ENCODE data around the gene SAMD10. TPM values are rescaled to one million over a fixed set of nuclear protein-coding genes. Genes with fewer than 3 reads are reported as not detected.

The SAMD10 gene
- total RNA-seq, 2 experiments from 2014 or later = 16.2 to 18.8 TPM

- Mint-ChIP-seq H3K4me1 (peaks cover 23% of the 10 kb centered on the region), H3K27me3 (no peaks in the 10 kb centered on the region), H3K4me3 (no peak overlapping the region), H3K27ac (no peak overlapping the region), H3K9me3 (no peaks in the 10 kb centered on the region), H3K36me3 (peaks cover 2% of the 10 kb centered on the region)
- no peak for DNase-seq
- POLR2A ChIA-PET = no interaction called here
- no peak for ATAC-seq (ENCODE audit: low read depth)
Observed at GRCh38 chr20:63943808-63944077, 35.7 kb downstream of the SAMD10 start.

DNA sequence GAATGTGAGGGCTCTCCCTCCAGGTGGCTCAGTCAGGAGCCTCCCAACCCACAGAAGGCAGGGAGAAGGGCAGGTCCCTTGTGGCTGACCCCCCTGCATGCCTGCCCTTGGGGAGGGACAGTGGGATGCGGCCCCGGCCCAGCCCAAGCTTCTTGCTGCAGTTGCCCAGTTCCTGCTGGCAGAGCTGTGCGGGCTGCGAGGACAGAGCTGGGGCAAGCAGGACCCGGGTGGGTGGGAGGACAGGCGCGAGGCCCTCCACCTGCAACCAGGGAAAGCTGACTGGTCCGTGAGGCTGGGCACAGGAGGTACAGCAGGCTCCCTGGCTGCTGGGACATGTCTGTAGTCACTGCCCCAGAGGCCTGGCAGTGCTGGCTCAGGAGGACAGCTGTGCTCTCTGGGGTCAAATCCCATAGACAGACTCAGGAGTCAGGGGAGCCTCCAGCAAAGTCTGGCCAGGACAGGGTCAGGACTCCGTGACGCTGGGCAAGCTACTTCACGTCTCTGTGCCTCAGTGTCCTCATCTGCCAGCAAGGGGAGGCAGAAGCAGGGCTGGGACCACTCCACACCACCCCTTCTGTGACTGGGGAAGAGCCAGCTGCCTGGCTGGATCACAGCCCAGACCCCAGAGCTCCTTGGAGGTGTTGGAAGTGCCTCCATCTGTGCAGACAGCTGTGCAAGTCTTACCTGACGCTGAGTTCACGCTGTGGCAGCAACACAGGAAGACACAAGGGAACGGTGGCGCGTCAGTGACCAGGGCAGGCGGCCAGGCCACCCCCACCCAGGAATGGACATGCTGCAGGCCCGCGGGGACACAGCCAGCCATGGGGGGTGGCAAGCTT, 36.3 kb downstream of the SAMD10 start:
- POLR2A ChIA-PET = no interaction called here

DNA sequence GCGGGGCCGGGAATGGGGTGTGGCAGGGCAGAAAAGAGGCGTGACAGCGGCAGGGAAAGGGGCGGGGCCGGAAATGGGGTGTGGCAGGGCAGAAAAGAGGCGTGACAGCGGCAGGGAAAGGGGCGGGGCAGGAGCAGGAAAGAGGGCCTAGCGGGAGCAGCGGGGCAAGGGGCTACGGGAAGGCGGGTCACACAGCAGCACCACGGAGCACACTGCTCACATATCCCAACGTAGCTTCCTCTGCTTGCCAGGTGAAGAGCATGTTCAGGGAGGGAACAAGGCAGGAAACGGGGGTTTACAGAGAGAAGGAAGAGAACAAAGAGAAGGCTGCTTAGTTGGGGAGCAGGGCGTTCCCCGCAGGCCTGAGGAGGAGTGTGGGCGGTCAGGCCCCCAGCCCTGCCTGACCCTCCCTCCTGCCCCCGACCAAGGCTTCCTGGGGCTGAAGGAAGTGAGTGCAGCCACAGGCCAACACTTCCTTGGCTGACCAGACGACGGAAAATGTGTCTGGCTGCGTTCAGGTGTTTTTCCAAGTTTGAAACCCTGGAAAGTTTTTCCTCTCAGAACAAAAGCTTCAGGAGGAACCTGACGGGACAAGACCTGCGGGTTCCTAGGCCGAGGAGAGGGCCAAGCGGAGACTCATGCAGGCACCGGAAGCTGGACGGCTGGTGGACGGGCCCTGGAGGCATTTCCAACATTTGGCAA, 37.0 kb downstream of the SAMD10 start:
- Mint-ChIP-seq H3K27me3 (no peaks in the 10 kb centered on the region), H3K4me3 (peak overlapping the region; percentile 63), H3K36me3 (peaks cover 5% of the 10 kb centered on the region), H3K9me3 (no peaks in the 10 kb centered on the region), H3K27ac (peak overlapping the region; percentile 90), H3K4me1 (peaks cover 14% of the 10 kb centered on the region)
- no peak for ATAC-seq (ENCODE audit: low read depth)
- DNase-seq = peak; percentile 71
- POLR2A ChIA-PET = interaction anchor here (1.5 kb wide), 1 partner anchor 14 kb away, joined by 8 read pairs; the partner anchor contains the start of gene UCKL1

More for the DNA sequence above, 36.3 kb downstream of the SAMD10 start:
- no peak for DNase-seq
- Mint-ChIP-seq H3K4me1 (peaks cover 19% of the 10 kb centered on the region), H3K27me3 (no peaks in the 10 kb centered on the region), H3K27ac (no peak overlapping the region), H3K9me3 (no peaks in the 10 kb centered on the region), H3K4me3 (no peak overlapping the region), H3K36me3 (peaks cover under 1% of the 10 kb centered on the region)
- ATAC-seq (ENCODE audit: low read depth) = no peak

DNA sequence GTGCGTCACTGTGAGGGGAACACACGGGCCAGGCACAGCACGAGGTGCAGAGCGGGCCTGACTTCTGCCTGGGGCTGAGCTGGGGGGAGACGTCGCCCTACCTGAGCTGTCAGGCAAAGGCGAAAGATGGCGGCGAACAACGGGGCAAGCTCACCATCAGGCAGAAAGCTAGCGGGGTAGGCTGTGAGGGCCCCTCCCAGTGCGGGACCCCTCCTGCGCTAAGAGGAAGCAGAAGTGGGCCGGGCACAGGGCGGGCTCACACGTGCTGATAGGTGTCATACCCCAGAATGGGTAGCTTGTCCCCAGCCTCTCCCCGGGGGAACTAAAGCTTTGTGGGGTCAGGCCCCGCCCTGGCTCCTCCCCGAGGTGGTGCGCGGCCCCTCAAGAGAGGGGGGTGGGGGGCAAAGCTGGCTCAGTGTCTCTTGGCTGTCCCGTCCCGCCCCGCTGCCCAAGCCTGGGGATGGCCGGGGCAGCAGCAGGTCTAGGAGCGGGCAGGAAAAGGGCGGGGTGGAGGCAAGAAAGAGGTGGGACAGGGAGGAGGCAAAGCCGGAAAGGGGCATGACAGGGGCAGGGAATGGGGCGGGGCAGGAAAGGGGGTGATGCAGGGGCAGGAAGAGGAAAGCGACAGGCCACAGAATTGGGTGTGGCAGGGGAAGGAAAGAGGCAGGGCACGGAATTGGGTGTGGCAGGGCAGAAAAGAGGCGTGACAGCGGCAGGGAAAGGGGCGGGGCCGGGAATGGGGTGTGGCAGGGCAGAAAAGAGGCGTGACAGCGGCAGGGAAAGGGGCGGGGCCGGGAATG, 38.0 kb downstream of the SAMD10 start:
- ATAC-seq (ENCODE audit: low read depth) (peak; percentile 79), DNase-seq (peak; percentile 80)
- H3K9me3 Mint-ChIP-seq = no peaks in the 10 kb centered on the region
- H3K27me3 Mint-ChIP-seq = no peaks in the 10 kb centered on the region
- H3K4me3 Mint-ChIP-seq = peak overlapping the region; percentile 55
- peaks cover 11% of the 10 kb centered on the region for H3K4me1 Mint-ChIP-seq
- POLR2A ChIA-PET = interaction anchor here (0.7 to 1.5 kb wide), 4 partner anchors 15 to 421 kb away, joined by 3 to 8 read pairs (median 4); partner anchors contain the start of genes PPDPF and UCKL1
- H3K36me3 Mint-ChIP-seq = peaks cover 5% of the 10 kb centered on the region
- H3K27ac Mint-ChIP-seq = peak overlapping the region; percentile 80

GRCh38 chr20:63940472-63941266, 38.8 kb downstream of the SAMD10 start:
- ATAC-seq (ENCODE audit: low read depth) (no peak), DNase-seq (no peak)
- H3K4me1 Mint-ChIP-seq = peaks cover 11% of the 10 kb centered on the region
- H3K9me3 Mint-ChIP-seq = no peaks in the 10 kb centered on the region
- no peaks in the 10 kb centered on the region for H3K27me3 Mint-ChIP-seq
- peak overlapping the region; percentile 80 for H3K27ac Mint-ChIP-seq
- H3K4me3 Mint-ChIP-seq = no peak overlapping the region
- POLR2A ChIA-PET = interaction anchor here (1.2 to 1.5 kb wide), 3 partner anchors 16 to 420 kb away, joined by 3 to 8 read pairs (median 4); partner anchors contain the start of genes PPDPF and UCKL1
- peaks cover 8% of the 10 kb centered on the region for H3K36me3 Mint-ChIP-seq

DNA sequence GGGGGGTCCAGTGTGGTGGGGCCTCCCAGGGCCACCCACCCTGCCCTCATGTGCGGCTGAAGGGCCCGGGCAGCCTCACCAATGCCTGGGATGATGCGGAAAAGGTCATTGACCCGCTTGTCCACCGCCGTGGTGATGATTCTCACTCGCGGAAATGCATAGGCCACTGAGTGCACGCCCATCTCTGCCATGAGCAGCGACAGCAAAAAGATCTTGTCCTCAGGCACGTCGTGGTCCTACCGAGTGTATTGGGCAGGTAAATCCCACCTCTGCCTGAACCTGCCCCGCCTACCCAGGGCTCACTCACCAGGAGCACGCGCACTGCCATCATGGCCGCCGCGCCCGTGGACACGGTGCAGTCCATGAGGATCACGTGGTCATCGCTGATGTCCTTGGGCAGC, 39.4 kb downstream of the SAMD10 start:
- DNase-seq = no peak
- ATAC-seq (ENCODE audit: low read depth) = no peak
- no peaks in the 10 kb centered on the region for H3K27me3 Mint-ChIP-seq
- no peak overlapping the region for H3K27ac Mint-ChIP-seq
- H3K4me1 Mint-ChIP-seq = peaks cover 11% of the 10 kb centered on the region
- H3K9me3 Mint-ChIP-seq = no peaks in the 10 kb centered on the region
- no peak overlapping the region for H3K4me3 Mint-ChIP-seq
- POLR2A ChIA-PET = no interaction called here
- H3K36me3 Mint-ChIP-seq = peaks cover 8% of the 10 kb centered on the region

DNA sequence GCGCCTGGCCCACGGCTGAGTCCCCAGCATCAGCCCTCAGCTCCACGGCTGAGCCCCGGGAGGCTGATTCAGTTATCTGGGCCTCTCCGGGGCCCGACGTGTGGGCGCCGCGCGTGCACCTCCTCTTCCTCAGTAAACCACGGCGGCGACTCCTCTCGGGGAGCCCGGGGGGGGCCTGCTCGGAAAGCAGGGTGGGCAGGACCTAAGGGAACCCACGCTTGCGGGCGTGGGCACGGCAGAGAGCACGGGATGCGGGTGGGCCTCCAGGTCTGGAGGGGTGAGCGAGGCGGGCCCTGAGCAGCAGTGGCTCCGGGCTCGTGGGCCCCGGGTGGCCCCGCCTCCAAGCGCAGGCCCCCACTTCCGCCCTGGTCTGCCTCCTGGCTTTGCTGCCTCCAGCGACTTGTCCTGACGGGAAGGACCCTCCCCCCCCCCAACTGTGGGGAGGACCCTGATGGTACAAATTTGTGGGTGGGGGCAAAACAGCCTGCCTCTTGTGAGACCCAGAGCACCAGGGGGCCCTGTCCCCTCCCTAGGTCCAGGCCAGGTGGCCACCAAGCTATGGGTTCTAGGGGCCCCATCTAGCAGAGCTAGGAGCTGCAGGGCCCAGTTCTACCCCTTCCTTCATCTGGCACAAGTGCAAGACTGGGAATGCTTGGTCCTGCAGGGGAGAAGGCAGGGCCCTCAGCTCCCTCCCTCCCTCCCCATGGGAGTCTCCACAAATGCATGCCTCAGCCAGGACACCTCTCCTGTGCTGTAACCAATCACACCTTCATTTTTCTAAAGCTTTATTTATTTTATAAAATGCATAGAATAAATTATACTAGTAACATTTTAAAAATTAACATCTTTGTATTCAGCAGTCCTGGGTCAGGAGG, 40.1 kb downstream of the SAMD10 start:
- no peak overlapping the region for H3K4me3 Mint-ChIP-seq

GRCh38 chr20:63937596-63937995, 41.8 kb downstream of the SAMD10 start:
- ATAC-seq (ENCODE audit: low read depth) (no peak), DNase-seq (no peak)
- Mint-ChIP-seq H3K4me1 (peaks cover 11% of the 10 kb centered on the region), H3K27me3 (no peaks in the 10 kb centered on the region), H3K9me3 (no peaks in the 10 kb centered on the region), H3K4me3 (no peak overlapping the region), H3K36me3 (peaks cover 10% of the 10 kb centered on the region), H3K27ac (no peak overlapping the region)
- POLR2A ChIA-PET = no interaction called here

More for the DNA sequence above, 40.1 kb downstream of the SAMD10 start:
- POLR2A ChIA-PET = no interaction called here
- ATAC-seq (ENCODE audit: low read depth) (no peak), DNase-seq (no peak)
- H3K36me3 Mint-ChIP-seq = peaks cover 10% of the 10 kb centered on the region
- no peaks in the 10 kb centered on the region for H3K9me3 Mint-ChIP-seq
- H3K27ac Mint-ChIP-seq = no peak overlapping the region
- H3K27me3 Mint-ChIP-seq = no peaks in the 10 kb centered on the region
- peaks cover 11% of the 10 kb centered on the region for H3K4me1 Mint-ChIP-seq

- H3K36me3 Mint-ChIP-seq = peaks cover 21% of the 10 kb centered on the region
- POLR2A ChIA-PET = no interaction called here
- ATAC-seq (ENCODE audit: low read depth) (no peak), DNase-seq (no peak)
- no peaks in the 10 kb centered on the region for H3K27me3 Mint-ChIP-seq
- H3K4me3 Mint-ChIP-seq = no peak overlapping the region
- H3K9me3 Mint-ChIP-seq = no peaks in the 10 kb centered on the region
- peaks cover 2% of the 10 kb centered on the region for H3K4me1 Mint-ChIP-seq
- no peak overlapping the region for H3K27ac Mint-ChIP-seq
Observed at GRCh38 chr20:63935447-63935846, 44.0 kb downstream of the SAMD10 start.

GRCh38 chr20:63934271-63935068, 45.0 kb downstream of the SAMD10 start:
- Mint-ChIP-seq H3K4me3 (no peak overlapping the region), H3K27ac (no peak overlapping the region), H3K9me3 (no peaks in the 10 kb centered on the region), H3K36me3 (peaks cover 21% of the 10 kb centered on the region), H3K27me3 (no peaks in the 10 kb centered on the region), H3K4me1 (peaks cover 2% of the 10 kb centered on the region)
- ATAC-seq (ENCODE audit: low read depth) (no peak), DNase-seq (no peak)
- POLR2A ChIA-PET = no interaction called here

- Mint-ChIP-seq H3K4me3 (no peak overlapping the region), H3K27me3 (no peaks in the 10 kb centered on the region), H3K27ac (no peak overlapping the region), H3K36me3 (peaks cover 23% of the 10 kb centered on the region), H3K9me3 (no peaks in the 10 kb centered on the region), H3K4me1 (peaks cover 2% of the 10 kb centered on the region)
- POLR2A ChIA-PET = no interaction called here
- ATAC-seq (ENCODE audit: low read depth) (no peak), DNase-seq (no peak)
Observed at GRCh38 chr20:63933646-63934045, 45.8 kb downstream of the SAMD10 start.
